ENCODE results near the gene OR1F1. TPM values are rescaled to one million over a fixed set of nuclear protein-coding genes. Genes with fewer than 3 reads are reported as not detected.

The OR1F1 gene
- total RNA-seq, result not detected in 2 replicates

DNA sequence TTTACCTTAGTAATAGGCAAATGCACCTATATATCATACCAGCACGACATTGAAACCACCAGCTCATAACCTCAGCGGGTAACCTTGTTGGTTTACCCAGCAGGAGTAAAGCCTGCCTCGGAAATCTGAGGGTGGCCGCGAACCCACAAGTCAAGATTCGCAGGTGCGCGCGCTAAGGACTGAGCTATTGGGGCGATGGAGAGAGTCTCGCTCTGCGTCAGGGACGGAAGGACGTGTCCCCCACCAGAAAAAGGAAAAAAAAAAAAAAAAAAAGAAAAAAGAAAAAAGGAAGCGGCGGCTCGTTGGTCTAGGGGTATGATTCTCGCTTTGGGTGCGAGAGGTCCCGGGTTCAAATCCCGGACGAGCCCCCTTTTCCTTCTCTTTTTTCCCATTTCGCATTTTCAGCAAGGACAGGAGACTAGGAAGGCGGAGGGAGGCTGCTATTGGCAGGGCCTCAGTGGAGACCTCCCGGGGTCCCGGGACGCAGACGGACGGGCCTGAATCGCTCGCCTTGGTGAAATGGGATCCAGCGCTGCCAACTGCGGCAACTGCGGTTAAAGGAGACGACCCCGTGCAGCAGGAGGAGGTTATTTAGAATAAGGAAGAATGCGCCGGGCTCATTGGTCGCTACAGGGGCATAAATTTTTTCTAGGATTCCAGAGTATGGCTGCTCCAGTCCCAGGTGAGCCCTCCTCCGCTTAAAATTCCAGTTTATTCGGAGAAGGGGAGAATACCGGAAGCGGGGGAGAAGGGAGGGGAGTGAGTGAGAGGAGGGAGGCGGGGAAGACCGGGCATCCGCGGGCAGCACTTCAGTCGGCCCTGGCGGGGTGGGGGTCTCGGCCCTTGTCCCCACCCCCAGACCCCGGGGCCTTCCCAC lies at the start of gene OR1F1:
OR1F1 (plus strand) TSS at position 407 of the 877 bp plus-strand sequence.

DNA sequence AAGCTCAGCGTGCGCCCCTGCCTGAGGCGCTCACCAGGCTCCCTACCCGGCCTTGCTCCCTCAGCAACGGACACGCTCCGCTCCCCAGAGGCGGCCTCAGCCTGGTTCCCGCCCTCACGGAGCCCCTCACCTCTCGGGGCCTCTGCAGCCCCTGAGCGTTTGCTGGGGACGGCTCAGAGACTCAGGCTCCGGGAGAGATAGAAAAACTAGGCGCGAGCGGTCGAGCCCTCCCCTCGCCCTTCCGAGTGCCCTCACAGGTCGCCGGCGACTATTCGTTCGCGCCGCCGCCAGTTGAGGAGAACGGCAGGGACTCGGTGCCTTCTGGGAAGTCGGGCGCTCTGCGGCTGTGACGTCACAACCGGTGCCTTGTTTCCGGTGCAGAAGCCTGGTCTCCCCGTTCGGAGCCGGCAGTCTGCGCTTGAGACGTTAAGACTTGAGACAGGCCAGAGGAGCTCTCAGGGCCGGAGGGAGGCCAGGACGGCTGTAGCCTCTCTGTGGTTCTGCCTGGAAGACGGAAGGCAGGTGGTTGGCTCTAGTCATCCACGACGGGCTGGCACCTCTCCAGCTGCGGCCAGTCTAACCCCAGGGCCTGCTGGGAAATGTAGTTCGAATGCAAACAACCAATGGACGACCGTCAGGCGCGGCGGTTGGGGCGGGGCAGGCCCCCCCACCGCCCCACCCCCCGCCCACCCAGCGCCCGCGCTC lies 47.0 kb downstream of the OR1F1 start, which contains the start of gene ZNF200:
ZNF200 (minus strand) TSS at position 302 of the 705 bp plus-strand sequence. CDS start 1,403 bp downstream, outside the sequence.

Other genes starting within 250 kb of the OR1F1 start
- gene KREMEN2, start 223.9 kb upstream of the OR1F1 start, total RNA-seq, result 0.81 and 4.9 TPM in 2 replicates
- 6.5 and 22.5 TPM in 2 replicates for gene PAQR4, start 218.9 kb upstream of the OR1F1 start, total RNA-seq
- 6.3 and 101 TPM in 2 replicates for gene PKMYT1, start 207.8 kb upstream of the OR1F1 start, total RNA-seq
- gene CLDN9, start 175.3 kb upstream of the OR1F1 start, total RNA-seq, result under 0.01 TPM in 1 of 2 replicates, not detected in the other
- 31.8 and 63.8 TPM in 2 replicates for gene CLDN6, start 170.0 kb upstream of the OR1F1 start, total RNA-seq
- 630 and 760 TPM in 2 replicates for gene TNFRSF12A, start 167.8 kb upstream of the OR1F1 start, total RNA-seq
- 61.8 and 378 TPM in 2 replicates for gene HCFC1R1, start 164.3 kb upstream of the OR1F1 start, total RNA-seq
- 32.4 and 43.7 TPM in 2 replicates for gene THOC6, start 164.2 kb upstream of the OR1F1 start, total RNA-seq
- not detected in 2 replicates for gene BICDL2, start 151.3 kb upstream of the OR1F1 start, total RNA-seq
- gene MMP25, start 141.6 kb upstream of the OR1F1 start, total RNA-seq, result under 0.01 and 0.13 TPM in 2 replicates
- gene IL32, start 122.6 kb upstream of the OR1F1 start, total RNA-seq, result 128 and 172 TPM in 2 replicates
- not detected in 2 replicates for gene ZSCAN10, start 88.9 kb upstream of the OR1F1 start, total RNA-seq
- 15.8 and 25.9 TPM in 2 replicates for gene ZNF205, start 75.6 kb upstream of the OR1F1 start, total RNA-seq
- gene ZNF213, start 53.2 kb upstream of the OR1F1 start, total RNA-seq, result 5.9 and 9.9 TPM in 2 replicates
- gene ZNF200, start 47.0 kb downstream of the OR1F1 start, total RNA-seq, result 4.6 and 4.9 TPM in 2 replicates
- gene MEFV, start 68.4 kb downstream of the OR1F1 start, total RNA-seq, result not detected in 2 replicates
- 19.9 and 29.3 TPM in 2 replicates for gene ZNF263, start 95.3 kb downstream of the OR1F1 start, total RNA-seq
- 1.4 and 1.8 TPM in 2 replicates for gene TIGD7, start 117.2 kb downstream of the OR1F1 start, total RNA-seq
- 9.0 and 11.2 TPM in 2 replicates for gene ZNF75A, start 117.3 kb downstream of the OR1F1 start, total RNA-seq
- not detected in 2 replicates for gene OR2C1, start 167.7 kb downstream of the OR1F1 start, total RNA-seq
- 7.8 and 10.6 TPM in 2 replicates for gene ZSCAN32, start 212.8 kb downstream of the OR1F1 start, total RNA-seq
- 8.5 and 15.6 TPM in 2 replicates for gene ZNF174, start 213.0 kb downstream of the OR1F1 start, total RNA-seq

Measured in mesangial cell (primary cell).